ENCODE results near the gene IDH3A.

The IDH3A gene

DNA sequence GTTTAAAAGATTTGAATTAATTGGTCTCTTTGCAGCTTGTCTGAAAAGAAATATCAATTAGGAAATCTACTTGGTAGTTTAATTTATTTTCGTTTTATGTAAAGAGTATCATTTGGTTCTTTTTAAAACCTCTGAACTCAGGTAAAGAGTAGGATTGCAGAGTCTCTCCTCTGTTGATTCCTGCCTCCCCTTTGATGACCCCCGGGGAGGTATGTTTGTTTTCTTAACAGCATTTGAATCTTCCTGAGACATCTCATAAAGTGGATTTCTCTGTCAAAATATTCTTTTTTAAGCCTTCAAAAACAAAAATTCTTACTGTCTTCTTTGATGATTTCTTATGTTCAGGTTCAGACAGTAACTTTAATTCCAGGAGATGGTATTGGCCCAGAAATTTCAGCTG is 8.0 kb downstream of the IDH3A start:
- Histone ChIP-seq H3K27ac (no peak overlapping the region), H3K4me3 (no peak overlapping the region)

DNA sequence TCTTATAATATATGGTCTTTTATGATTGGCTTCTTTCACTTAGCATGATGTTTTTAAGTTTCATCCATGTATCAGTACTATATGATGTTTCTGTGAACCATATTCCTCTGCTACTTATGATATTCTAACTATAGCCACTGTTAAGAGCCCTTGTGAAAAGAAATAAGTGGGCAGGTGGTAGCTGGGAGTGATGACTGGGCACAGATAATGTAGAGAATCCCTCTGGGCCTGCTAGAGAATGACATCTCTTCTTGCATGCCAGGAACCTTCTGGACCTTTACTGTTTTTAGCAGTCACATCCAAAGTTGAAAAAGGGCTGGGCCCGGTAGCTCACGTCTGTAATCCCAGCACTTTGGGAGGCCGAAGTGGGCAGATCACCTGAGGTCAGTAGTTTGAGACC is 10.2 kb downstream of the IDH3A start:
- no peak overlapping the region for H3K27ac ChIP-seq

DNA sequence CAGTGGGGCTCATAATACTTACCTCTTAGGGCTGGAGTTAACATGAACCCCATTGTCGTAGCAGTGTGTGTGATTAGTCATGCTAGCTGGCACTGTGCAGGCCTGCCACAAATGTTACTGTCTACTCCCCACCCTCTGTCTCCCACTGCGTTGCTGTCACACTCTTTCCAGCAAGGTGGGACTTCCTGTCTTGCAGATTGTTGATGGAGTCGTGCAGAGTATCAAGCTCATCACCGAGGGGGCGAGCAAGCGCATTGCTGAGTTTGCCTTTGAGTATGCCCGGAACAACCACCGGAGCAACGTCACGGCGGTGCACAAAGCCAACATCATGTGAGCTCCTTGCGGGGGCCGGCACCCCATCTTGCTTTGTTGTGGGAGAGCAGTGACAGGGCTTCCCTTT is 12.9 kb downstream of the IDH3A start:
- no peak overlapping the region for H3K4me3 ChIP-seq
- no peak overlapping the region for H3K27ac ChIP-seq

More for the DNA sequence above, 10.2 kb downstream of the IDH3A start:
- H3K4me3 ChIP-seq = no peak overlapping the region

- H3K27ac ChIP-seq = no peak overlapping the region
- H3K4me3 ChIP-seq = no peak overlapping the region
These were observed 14.8 kb downstream of the IDH3A start for GRCh38 chr15:78164010-78164409.

GRCh38 chr15:78167227-78167888 is 18.2 kb downstream of the IDH3A start:
- Histone ChIP-seq H3K27ac (peak overlapping the region in 1 of 21 experiments; percentile 24), H3K4me3 (no peak overlapping the region)

DNA sequence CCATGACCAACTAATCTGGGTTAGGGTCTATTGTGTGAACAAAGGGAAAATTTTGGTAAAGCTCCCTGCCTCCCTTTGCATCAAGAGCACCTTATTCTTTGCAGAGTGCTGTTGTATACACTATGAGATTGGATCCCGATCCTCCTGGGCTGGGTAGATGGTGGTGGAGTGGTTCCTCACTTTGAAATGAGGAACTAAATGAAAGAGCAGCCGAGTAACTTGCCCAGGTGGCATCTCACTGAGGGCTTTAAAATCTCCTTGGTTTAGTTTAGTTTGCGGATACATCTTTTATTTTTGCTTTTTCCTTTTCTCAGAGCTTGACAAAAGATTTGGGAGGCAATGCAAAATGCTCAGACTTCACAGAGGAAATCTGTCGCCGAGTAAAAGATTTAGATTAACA is 19.4 kb downstream of the IDH3A start:
- Histone ChIP-seq H3K27ac (peak overlapping the region in 1 of 21 experiments; percentile 3), H3K4me3 (no peak overlapping the region)

DNA sequence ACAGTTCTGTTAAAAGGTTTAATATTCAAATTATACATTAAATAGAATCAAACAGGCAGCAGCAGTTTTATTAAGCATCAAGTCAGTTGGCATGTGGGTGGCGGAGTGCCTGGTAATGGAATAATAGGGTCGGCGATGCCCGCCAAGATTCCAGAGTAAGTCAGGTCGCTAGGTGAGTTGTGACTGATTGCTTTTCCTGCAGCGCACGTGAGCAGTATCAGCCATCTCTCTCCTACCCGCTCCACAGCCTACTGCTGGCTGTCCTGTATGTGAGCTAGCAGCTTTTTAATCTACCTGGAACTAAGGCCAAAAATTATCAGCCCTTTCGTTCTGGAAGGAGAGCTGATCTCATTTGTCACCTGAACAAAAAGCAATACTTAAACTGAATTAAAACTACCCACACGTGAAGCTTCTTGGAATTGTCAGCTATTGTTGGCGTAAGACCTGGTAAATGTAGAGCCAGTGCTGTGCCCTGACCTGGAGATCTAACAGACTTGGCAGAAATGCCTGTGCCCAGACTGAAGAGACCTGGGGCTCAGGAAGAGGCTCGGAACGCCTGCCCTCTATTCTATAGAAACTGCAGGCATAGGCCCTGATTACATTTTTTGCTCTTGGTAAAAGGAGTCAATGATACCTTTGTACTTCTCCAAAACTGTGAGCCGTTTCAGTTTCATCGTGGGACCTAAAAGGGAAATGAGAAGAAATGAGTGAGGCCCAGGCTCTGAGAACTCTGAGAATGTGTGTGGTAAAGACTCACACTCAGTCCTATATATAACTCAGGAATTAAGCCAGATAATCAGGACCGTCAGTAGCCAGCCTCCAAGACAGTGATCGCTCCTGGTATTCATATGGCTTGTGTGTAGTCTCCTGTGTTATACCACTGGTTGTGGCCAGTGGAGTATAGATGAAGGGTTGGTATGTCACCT is 21.9 kb downstream of the IDH3A start:
- Histone ChIP-seq H3K27ac (peak overlapping the region in 3 of 21 experiments; percentile 38 to 69 (median 43)), H3K4me3 (no peak overlapping the region)

DNA sequence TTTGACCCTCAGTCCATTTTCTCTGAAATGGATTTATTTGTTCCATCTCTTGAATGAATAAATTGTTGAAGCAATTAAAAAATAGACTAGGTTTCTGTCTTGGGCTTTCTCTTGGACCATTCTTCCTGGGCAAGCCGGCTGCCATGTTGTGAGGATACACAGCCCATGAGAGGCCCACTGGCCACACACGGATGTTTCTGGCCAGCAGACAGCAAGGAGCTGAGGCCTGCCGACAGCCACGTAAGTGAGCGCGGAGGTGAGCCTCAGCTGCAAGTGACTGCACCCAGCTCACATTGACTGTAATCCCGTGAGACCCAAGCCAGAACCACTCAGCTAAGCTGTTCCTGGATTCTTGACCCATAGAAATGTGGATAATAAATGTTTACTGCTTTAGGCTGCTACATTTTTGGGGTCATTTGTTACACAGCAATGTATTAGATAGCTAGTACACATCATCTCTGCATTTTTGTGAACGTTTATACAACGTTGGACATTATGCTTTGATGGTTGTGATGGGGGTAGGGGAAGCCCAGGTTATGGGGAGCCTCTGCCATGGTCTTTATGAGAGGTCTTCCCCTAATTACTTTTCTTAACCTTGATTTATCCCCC is 22.8 kb downstream of the IDH3A start:
- Histone ChIP-seq H3K27ac (peak overlapping the region in 2 of 21 experiments; percentile 14 to 38), H3K4me3 (no peak overlapping the region)

GRCh38 chr15:78174401-78174800 is 25.2 kb downstream of the IDH3A start:
- Histone ChIP-seq H3K27ac (no peak overlapping the region), H3K4me3 (no peak overlapping the region)

GRCh38 chr15:78175330-78175729 is 26.2 kb downstream of the IDH3A start:
- Histone ChIP-seq H3K4me3 (no peak overlapping the region), H3K27ac (no peak overlapping the region)

GRCh38 chr15:78177447-78177873 is 28.3 kb downstream of the IDH3A start:
- no peak overlapping the region for H3K27ac ChIP-seq
- no peak overlapping the region for H3K4me3 ChIP-seq

- Histone ChIP-seq H3K4me3 (no peak overlapping the region), H3K27ac (no peak overlapping the region)
These were observed 28.9 kb downstream of the IDH3A start for GRCh38 chr15:78178064-78178463.

DNA sequence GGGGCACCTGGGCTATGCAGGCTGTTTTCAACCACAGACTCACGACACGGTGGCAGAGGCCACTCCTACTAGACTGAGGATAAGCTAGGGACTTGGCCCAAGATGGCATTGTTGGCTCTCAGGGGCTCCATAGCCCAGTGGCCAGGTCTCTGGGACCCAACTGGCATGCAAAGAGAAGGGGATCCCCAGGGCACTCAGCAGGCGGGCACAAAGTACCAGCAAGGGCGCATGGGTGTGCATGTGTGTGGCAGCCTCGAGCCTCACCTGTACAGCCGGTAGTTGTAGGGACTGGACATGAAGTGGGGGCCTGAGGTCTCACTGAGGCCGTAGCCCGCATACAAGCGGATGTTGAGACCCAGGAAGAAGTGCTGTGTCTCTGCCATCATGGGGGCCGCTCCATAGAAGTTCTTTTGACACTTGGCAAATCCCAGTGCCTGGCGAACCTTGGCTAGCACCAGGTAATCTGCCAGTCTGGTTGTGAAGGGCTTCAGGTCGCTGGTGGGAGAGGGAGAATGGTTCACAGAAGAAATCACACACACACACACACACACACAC is 30.2 kb downstream of the IDH3A start:
- no peak overlapping the region for H3K4me3 ChIP-seq
- no peak overlapping the region for H3K27ac ChIP-seq

DNA sequence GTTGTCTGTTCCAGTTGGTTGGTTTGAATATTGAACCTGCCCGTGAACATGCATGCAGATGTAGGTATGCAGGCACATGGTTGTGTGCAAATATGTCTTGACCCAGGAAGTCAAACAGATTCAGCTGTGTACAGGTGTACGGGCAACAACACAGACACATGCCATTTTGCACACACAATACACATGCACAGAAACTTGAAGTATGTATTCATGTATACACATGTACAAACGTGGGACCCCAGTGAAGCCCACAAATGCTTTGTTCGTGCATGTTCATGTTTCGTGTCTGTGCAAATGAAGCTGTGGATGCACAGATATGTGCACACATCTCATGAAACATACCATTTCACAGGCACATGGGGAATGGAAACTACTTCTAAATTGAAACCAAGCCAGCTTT is 30.7 kb downstream of the IDH3A start:
- H3K27ac ChIP-seq = no peak overlapping the region
- no peak overlapping the region for H3K4me3 ChIP-seq

DNA sequence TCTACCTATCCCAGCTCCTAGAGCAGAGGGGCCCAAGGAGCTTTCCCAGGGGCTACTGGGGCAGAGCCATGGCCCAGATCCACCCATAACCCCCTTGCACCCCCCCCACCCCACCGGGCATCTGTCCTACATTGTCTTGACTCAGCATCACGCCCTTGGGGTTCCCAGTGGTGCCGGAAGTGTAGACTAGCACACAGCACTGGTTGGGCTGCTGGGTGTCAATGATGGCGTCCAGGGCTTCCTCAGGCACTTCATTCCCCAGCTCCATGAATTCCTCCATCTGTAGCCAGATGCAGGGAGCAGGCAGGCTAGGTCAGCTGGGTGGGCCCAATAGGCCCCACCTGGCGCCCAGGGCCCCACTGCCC is 33.2 kb downstream of the IDH3A start:
- Histone ChIP-seq H3K4me3 (no peak overlapping the region), H3K27ac (no peak overlapping the region)

GRCh38 chr15:78182821-78183220 is 33.7 kb downstream of the IDH3A start:
- Histone ChIP-seq H3K27ac (no peak overlapping the region), H3K4me3 (no peak overlapping the region)

- H3K27ac ChIP-seq = no peak overlapping the region
- H3K4me3 ChIP-seq = no peak overlapping the region
These were observed 43.8 kb downstream of the IDH3A start for GRCh38 chr15:78192826-78193594.

- no peak overlapping the region for H3K4me3 ChIP-seq
- H3K27ac ChIP-seq = no peak overlapping the region
These were observed 44.8 kb downstream of the IDH3A start for GRCh38 chr15:78193731-78194567.

DNA sequence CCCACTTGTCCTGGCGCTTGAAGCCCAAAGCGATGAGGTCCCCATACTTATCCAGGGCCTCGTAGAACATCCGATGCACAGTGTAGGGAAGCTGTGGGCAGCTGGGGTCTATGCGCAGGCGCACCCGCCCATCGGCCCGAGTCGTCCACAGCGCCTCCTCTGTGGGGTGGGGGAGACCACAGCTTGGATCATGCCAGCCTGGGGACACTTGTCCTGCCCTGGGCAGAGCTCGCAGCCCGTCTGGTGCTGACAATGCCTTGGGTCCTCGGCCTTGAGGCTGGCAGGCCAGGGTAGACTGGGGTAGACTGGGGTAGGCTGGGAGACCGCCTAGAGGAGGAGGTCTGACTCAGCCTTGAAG is 45.4 kb downstream of the IDH3A start:
- Histone ChIP-seq H3K4me3 (no peak overlapping the region), H3K27ac (no peak overlapping the region)
